Renal pelvis (tissue), 4 donors: ENCODE results near the gene AKR1C2. TPM values are rescaled to one million over a fixed set of nuclear protein-coding genes. Genes with fewer than 3 reads are reported as not detected.
"Not testable (repeated sequence)": the region's sequence is repeated elsewhere in the genome, so short reads cannot be mapped to it uniquely, and the experiment has no call there.

ENCODE experiments used
- DNase-seq: peaks from one replicate; pipeline ENCODE4 v3.0.0-alpha.2; 2013
- polyA plus RNA-seq, 3 donors: library from polyadenylated mRNA; unstranded; fragments of 120-200 nt; gene quantifications; one replicate each; pipeline ENCODE4 v1.2.1, GENCODE V29; 2013; ENCODE audit not compliant: insufficient read length in 3 of 3

Gene AKR1C2
- polyA plus RNA-seq, 3 donors: 5.1 to 9.2 (median 7.9) TPM

DNA sequence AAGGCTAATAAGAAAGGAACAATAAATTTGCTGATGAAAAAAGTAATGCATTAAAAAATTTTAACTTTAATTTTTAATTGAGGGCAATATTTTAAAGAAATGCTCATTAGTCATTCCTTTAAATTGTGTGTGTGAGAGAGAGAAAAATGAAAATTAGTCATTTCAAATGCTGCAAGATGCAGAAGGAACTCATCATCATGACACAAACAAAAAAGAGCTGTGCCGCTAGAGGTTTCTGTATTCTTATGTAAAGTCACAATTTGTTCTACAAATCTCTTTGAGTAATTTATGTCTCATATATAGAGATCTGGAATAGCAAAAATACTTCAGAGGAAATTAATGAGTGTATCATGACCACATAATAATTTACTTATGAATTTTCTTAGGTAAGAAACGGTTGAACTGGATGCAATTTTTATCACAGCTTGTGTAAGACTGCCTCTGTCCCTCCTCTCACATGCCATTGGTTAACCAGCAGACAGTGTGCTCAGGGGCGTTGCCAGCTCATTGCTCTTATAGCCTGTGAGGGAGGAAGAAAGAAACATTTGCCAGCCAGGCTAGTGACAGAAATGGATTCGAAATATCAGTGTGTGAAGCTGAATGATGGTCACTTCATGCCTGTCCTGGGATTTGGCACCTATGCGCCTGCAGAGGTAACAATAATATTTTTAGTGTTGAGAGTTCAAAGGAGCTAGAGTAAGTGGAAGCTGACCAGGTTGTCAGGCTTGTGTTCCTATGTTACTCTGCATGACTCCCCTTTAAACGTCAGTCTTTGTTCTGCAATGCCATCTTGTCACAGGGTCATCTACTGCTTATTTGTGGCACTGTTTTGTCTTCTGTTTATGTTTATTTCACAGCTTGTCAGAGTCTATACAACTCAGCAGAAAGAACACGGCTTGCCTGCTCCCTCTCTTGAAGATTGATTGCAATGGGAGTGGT, 40.5 kb downstream of the AKR1C2 start, which contains the start of gene AKR1C1:
Gene AKR1C1, plus strand, starts transcription at position 540 of the 939 bp plus-strand sequence. Its CDS starts 30 bp downstream, at position 570.
- not testable (repeated sequence) for DNase-seq

DNA sequence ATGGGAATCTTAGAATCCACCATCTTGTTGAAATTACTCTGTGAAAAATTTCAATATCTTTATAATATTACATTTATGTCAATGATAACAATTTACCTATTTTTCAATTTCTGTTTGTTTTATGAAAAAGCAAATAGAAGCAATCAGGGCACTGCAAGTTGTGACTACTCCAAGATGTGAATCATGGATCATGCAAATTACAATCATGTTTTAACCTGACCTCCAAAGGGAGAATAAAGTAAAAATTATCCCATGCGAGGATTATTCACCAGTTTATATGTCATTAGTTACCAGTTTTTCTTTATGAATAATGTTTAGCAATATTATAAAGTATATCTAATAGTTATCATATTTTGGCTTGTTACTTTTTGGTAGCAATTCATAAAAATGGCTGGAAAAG, 41.3 kb downstream of the AKR1C2 start:
- not testable (repeated sequence) for DNase-seq

DNA sequence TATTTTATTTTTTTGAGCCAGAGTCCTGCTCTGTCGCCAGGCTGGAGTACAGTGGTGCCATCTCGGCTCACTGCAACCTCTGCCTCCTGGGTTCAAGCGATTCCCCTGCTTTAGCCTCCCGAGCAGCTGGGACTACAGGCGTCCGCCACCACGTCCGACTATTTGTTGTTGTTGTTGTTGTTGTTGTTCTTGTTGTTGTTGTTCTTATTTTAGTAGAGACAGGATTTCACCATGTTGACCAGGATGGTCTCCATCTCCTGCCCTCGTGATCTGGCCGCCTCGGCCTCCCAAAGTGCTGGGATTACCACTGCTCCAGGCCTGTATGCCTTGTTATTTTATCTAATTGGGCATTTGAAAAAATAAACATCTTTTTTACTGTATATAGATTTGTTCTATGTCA, 42.1 kb downstream of the AKR1C2 start:
- not testable (repeated sequence) for DNase-seq

DNA sequence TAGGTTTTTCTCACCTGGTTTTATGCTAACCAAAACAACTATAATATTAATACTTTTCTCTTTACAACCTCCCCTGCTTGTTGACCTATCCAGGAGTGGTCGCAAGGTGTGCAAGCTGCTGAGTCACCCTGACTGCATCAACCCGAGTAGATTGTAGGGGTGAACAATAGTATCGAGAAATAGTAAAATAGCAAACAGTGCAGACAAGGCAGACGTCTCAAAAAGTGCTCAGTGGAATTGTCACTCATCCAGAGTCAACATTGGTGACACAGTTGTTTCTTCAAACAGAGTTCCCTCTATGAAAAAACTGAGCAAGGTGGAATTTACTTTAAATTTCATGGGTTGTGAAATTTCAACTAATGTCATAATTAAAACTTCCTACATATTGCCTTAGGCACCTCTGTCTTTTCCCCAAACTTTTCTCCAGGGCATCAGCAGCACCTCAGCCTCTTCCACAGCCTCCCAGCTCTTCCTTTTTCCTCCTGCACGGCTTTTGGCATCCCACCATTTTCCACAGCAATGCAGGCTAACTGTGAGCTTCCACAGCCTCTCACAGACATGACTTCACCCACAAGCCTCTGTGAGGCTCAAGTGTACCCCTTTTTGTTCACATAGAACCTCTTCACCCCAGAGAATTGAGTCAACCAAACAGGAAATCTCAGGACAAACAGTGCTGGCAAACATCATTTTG, 46.6 kb downstream of the AKR1C2 start:
- DNase-seq: not testable (repeated sequence)

DNA sequence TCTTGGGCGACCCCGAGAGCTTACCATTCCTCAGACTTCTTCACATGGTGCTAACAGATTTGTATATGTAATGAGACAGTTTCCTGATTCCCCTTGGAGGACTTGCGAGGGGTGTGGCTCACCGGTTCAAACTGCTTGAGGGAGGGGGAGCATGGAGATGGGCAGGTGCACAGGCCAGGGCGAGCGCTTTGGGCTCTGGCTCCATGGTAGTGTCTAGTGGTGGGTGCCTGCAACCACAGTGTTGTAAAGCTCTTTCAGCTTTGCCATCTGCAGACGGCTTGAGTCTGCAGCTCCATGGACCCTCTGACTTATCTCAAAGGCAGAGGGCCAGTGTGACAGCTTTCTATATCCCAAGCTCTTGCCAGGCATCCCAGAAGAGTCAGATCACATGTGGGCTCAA, 47.6 kb downstream of the AKR1C2 start:
- not testable (repeated sequence) for DNase-seq

DNA sequence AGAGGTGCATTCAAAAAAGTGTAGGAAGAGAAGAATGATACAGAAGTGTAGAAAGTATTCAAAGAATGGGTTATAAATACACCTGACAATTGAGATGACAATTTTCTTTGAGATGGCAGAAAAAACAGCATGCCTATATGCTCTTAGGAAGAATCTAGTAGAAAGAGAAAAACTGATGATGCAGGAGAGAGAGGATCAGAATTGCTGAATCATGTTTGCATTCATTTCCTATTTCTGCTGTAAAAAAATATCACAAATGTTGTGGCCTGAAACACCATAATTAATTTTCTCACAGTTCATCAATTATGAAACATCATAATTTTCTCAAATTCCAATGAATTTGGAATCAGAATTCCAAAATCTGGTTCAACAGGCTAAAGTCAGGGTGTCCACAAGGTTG, 50.3 kb downstream of the AKR1C2 start:
- DNase-seq: no peak

DNA sequence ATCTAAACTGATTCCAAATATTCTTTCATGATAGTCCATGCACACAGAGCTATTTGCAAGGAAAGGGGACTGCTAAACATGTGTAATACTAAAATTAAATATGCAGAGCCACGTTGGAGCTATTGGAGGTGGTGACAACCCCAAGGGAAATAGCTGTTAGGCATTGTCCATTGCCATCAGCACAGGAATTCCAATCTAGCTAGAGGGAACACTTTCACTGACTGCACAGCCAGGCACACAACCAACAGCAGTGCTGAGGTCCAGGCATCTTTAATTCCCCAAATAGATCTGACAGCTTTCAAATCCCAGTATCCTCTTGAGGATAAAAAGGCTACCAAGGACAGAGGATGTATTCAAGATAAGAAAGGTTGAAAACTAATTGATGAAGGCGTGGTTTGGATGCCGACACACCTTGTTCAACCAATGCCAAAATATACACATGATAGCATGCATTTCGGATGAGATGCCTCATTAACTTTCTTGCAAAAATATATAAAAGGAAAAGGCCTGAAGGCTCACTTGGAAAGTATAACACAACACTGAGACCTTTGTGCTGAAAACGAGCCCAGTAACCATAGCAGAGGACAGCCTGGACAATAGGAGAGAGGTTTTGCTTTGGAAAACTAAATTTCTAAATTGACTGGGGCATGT, 52.0 kb downstream of the AKR1C2 start:
- DNase-seq: not testable (repeated sequence)

DNA sequence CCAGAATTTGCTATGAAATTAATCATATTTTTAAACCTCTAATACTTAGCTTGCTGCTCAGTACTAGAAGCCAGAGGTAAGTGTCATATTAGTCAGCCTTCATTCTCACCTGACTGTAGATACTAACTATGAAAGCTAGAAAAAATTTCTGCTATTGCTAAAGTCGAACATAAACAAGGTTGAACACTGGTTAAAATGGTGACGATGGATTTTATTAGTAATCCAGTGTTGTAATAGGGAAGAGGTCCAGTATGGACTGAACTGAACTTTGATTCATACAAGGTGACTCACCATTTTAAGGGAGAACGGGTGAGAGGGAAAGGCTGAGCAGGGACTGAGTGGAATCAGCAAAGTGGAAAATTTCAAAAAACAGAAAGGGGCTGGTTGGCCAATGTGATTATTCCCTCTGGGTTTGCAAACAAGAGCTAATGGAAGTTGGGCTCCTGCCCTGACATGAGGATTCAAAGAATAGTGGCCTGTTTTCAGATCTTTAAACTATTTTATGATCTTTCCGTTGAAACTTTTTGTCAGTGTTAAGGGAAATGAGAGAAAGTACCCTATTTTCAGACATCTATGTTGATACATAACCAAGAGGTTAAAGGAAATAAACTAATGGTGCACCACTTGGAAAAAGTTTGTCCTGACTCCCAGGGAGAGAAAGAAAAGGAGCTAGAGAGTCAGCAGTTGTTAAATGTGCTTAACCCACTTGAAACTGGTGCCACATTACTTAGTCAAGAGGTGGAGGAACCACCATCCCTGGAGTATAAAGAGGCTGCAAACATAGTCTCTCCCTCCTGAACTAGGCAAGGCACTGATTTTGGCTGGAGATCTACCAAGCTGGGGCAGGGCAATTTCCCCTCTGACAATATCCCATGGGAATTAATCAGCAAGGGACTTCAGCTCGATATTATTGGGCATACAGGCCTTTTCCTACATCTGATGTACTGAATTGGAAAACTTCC, 55.7 kb downstream of the AKR1C2 start:
- DNase-seq: no peak

DNA sequence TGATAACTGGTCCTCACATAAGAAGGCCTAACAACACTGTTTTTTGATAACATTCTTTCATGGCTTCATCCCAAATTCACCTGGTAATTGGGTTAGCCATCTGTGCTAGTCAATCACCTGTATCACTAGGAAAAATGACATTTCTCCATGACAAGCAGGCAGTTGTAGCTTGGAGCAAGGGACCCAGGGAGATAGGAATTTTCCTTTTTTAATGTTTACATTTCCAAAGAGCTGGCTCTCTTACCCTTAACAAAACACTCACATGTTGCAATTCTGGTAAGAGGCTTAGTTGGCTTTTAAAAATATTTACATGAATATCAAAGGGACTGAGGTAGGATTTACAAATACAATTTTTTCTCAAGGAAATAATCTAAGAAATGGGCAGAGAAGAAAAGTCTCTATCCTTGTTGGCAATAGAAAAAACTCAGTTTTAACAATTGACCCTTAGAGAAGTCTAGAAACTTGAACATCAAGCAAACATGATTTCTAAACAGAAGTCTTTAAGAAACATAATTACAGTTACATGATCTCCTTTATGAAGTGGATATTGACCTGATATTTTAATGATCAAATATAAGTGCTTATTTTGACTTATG, 56.5 kb downstream of the AKR1C2 start:
- DNase-seq: no peak

DNA sequence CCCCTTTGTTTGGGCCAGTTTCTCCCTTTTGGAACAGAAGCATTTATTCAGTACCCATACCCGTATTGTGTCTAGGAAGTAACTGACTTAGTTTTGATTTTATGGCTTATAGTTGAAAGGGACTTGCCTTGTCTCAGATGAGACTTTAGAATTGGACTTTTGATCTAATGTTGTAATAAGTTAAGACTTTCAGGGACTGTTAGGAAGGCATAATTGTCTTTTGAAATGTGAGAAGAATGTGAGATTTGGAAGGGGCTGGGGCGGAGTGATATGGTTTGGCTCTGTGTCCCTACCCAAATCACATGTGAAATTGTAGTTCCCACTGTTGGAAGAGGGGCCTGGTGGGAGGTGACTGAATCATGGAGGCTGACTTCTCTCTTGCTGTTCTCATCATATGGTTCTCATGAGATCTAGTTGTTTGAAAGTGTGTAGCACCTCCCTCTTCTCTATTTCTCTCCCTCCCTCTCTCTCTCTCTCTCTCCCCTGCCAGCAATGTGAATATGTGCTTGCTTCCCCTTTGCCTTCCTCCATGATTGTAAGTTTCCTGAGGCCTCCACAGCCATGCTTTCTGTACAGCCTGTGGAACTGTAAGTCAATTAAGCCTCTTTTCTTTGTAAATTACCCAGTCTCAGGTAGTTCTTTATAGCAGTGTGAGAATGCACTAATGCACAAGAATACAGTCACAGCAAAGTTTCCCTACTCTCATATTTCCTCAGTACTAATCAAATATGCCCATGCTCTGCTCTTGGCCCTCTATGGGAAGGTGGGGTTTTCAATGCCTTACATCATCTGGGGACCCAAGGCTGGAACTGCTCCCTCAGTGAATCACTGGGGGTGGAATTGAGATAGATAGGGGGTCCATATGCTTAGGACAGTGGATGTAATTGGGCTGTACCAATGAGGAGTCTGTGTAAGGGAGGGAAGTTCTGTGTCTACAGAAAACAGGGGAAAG, 57.6 kb downstream of the AKR1C2 start:
- no peak for DNase-seq

DNA sequence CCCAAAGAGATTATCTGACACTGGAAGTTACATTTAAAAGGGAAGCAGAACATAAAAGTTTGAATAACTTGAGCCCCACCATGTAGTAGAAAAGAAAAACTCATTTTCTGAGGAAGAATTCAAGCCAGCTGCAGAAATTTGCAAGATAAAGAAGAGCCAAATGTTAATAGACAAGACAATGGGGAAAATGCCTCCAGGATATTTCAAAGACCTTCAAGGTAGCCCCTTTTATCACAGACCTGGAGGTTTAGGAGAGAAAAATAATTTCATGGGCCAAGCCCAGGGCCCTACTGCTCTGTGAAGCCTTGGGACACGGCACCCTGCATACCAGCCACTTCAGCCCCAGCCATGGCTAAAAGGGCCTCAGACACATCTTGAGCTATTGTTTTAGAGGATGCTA, 58.8 kb downstream of the AKR1C2 start:
- DNase-seq: no peak

DNA sequence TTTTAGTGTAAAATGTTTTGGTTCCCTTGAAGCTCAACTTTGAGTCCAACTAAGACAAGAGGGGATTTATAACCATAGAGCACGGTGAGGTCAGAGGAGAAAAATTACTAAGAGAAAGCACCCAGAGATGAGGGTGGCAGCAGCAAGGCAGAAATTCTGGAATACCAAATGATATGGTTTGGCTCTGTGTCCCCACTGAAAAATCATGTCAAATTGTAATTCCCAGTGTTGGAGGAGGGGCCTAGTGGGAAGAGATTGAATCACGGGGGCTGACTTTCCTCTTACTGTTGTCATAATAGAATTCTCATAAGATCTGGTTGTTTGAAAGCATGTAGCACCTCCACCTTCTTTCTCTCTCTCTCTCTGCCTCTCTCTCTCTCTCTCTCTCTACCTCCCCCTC, 59.8 kb downstream of the AKR1C2 start:
- no peak for DNase-seq

DNA sequence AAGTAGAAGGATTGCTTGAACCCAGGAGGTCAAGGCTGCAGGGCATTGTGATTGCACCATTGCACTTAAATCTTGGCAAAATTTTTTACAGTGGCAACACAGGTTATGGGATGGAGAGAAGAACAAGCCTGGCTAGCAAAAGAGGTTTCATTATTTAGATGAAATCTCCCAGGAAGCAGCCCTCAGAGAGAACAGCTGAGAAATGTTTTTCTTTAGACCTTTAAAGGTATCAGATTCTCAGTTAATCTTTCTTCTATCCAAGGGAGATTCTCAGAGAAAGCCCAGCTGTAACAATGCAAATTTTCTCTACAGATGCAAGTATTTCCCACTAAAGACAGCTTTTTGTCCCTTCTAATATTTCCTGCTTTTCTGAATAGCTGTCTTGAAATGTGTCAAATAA, 60.2 kb downstream of the AKR1C2 start:
- DNase-seq: not testable (repeated sequence)

DNA sequence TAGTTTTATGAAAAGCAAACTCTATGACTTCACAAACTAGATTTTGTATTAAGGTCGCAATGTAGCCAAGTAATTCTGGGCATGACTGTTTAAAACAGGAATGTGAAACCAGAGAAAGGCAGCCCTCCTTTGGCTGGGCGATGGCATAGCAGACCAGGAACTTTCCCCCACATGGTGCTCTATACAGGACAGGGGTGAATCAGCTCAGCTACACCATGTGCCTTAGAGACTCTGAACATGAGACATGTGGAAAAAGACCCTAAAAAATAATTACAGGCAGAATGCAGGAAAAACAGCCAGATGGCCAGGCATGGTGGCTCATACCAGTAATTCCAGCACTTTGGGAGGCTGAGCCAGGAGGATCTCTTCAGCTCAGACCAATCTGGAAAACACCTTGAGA, 60.7 kb downstream of the AKR1C2 start:
- not testable (repeated sequence) for DNase-seq

DNA sequence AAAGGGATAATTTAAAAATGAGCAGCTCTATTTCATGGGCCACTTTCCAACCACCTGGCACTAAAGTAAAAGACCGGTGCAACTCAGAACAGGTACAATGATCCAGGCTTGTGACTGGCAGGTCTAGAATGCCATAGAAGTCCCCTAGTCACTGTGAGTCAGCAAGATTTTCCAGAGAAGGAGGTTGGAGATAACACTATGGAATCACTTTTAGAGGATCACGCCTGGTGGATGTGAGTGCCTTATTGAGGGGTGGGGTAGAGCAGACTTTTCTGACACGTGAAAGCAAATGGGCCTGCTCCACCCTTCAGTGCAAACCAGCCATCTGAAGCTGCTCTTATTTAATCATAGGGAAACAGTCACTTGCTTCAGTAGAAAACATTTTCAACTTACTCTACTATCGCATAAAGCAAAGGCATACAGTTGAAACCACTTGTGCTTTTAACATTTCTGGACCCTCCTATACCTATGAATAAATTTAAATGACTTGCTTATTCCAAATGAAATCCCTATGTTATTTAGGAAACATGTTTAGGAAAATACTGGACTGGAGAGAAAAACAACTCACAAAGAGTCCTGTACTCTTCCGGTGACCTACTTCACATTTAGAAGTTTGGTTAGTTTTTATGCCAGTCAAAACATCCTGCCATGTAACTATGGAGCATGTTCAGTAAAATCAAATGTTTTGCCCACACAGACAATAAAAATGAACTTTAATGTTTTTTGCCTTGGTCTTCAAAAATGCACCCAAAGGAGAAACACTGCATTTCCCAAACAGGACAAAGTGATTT, 61.9 kb downstream of the AKR1C2 start:
- no peak for DNase-seq

DNA sequence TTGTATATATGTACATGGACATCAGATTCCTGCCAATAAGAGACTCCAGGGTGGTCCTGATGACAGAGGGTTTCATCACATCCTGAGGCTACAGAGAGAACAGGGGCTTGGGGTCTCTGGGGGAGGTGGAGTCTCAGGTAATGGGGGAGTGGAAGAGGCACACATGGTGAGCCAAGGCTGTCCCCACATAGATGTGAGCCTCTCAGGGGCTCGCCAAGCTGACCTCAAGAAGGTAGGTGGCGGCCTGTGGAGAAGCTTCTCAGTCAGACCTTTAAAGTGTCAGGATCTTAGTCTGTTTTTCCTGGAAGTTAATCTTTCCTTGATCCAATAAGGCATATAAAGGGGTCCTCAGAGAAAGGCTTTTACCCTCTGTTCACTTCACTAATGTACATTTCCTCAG, 62.7 kb downstream of the AKR1C2 start:
- not testable (repeated sequence) for DNase-seq

DNA sequence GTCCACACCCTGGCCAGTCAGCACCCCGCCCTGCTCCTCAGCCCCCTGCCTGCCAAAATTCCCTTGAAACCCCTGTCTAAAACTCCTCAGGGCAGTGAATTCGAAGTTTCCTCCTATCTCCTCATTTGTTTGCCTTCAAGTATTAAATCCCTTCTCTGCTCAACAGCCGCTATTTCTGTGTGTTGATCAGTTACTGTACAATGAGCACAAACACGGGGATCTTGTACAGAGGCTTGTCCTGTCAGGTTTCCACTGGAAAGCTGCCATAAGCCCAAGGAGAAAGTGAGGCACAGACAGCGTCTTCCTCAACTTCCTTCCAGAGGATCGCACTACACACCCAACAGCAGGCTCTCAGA, 63.6 kb downstream of the AKR1C2 start:
- DNase-seq: not testable (repeated sequence)

DNA sequence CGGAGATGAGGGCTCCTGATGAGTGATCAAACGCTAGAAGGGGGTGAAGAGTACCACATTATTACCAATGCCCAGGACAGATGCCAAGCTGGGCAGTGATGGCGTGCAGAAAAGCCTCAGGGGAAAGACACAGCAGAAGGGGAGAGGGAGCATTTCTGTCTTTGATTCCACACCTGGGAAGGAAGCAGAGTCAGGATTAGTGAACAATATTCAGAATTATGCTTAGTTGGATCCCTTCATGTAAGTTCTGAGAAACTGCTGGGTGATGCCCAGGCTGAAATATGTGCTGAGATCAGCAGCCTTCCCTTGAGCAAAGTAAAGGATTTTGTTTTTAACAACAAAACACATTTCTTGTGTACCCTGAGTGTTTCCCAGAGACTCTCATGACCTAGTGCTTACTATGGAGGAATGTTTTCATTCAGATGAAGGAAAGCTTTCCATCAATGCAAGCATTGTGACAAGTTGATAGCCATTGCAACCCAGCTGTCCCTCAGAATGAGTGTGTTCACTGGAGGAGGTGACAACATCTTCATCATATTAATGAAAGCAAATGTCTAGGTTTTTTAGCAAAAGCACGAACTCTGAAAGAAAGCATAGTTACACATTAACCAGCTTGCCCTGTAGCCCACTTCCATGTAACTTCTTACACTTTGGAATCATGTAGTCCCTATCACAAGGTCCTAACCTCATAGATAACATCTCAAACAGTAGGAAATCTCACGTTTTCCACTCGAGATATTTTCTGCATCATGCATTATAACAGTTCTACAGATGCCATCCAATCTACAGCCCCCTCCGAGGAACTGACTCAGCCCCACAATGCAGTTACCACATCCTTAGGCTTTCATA, 64.2 kb downstream of the AKR1C2 start:
- no peak for DNase-seq
